K562 (cell line): ENCODE results near the gene MAN1A1. TPM values are rescaled to one million over a fixed set of nuclear protein-coding genes. Genes with fewer than 3 reads are reported as not detected.

Experiments used
- ATAC-seq: fragments of 200-7000 bp; cut with Tn5 transposase; 3 replicates; pipeline ENCODE4 v1.9.1; 2020; ENCODE audit warnings: moderate library complexity
- BruUV-seq: library from RNA; stranded (reverse); fragments of 400-500 nt; replicated peaks from 2 replicates; lab custom pipeline; 2021; lab: Mats Ljungman, UMichigan
- CTCF ChIA-PET: fragments of 300-600 bp; formaldehyde crosslinking; extraction: SDS; loops from one replicate; lab custom pipeline; 2021; ENCODE audit warnings: low intra/inter-chr PET ratio; lab: Yijun Ruan, JAX
- POLR2A ChIA-PET: fragments of 300-600, 350-650 bp; sonication (Branson Sonifier 250); formaldehyde crosslinking; extraction: SDS; loops from one replicate; lab custom pipeline; 2021; ENCODE audit warnings: antibody characterized with exemption, inconsistent platforms; lab: Yijun Ruan, JAX
- DNase-seq, 4 experiments: peaks; one replicate each; pipeline versions ENCODE4 v3.0.0 to v3.0.0-alpha.2; 2011 to 2018; ENCODE audit warnings: low spot score in 3 of 4, mixed read lengths in 3 of 4; ENCODE audit errors: extremely low read depth in 1 of 4
- FAIRE-seq: peaks from 2 replicates; lab custom pipeline; 2011; peaks lifted over from hg19 to GRCh38; lab: Jason Lieb, UNC
- H2AFZ ChIP-seq: 2 replicates; pipeline ENCODE4 v1.6.0; 2011; ENCODE audit warnings: low read depth, low read length, control low read depth, inconsistent platforms
- H3K27ac ChIP-seq: fragments of 200-600 bp; 3 replicates; pipeline ENCODE4 v1.8.0; 2011; ENCODE audit warnings: low read depth, mild to moderate bottlenecking, control low read depth, inconsistent platforms, low read length, moderate library complexity, mixed read lengths; ENCODE audit errors: extremely low read depth
- H3K27me3 ChIP-seq, 2 experiments: fragments of 300-600 bp in 1 of 2; 2 replicates in 1 of 2; 3 replicates in 1 of 2; pipeline versions ENCODE4 v1.6.0 to v1.8.0; 2011; ENCODE audit warnings: inconsistent platforms in 2 of 2, low read length in 2 of 2, mild to moderate bottlenecking in 1 of 2, mixed read lengths in 1 of 2, moderate library complexity in 1 of 2; ENCODE audit not compliant: control insufficient read depth in 2 of 2, insufficient read depth in 2 of 2
- H3K36me3 ChIP-seq: fragments of 300-600 bp; 3 replicates; pipeline ENCODE4 v1.8.0; 2011; ENCODE audit warnings: mild to moderate bottlenecking, low read length, inconsistent platforms; ENCODE audit not compliant: control insufficient read depth, insufficient read depth
- H3K4me1 ChIP-seq, 2 experiments: fragments of 200-600 bp in 1 of 2; replicated peaks in 1 of 2; 2 replicates in 1 of 2; 3 replicates in 1 of 2; pipeline versions ENCODE4 v1.5.1 to v1.8.0; 2011; ENCODE audit warnings: inconsistent platforms in 2 of 2, low read length in 2 of 2, mild to moderate bottlenecking in 1 of 2, mixed read lengths in 1 of 2, moderate library complexity in 1 of 2; ENCODE audit not compliant: control insufficient read depth in 2 of 2, insufficient read depth in 2 of 2
- H3K4me2 ChIP-seq: 2 replicates; pipeline ENCODE4 v1.6.1; 2011; ENCODE audit warnings: low read length, control low read depth, inconsistent platforms, mixed read lengths; ENCODE audit not compliant: insufficient read depth
- H3K4me3 ChIP-seq: fragments of 200-600 bp; sonication (generic), shearing (Covaris generic); 2 replicates; pipeline ENCODE4 v1.5.1; 2016; ENCODE audit warnings: control low read depth, inconsistent platforms
- H3K79me2 ChIP-seq: fragments of 200-600 bp; 3 replicates; pipeline ENCODE4 v1.8.0; 2011; ENCODE audit warnings: low read length, inconsistent platforms; ENCODE audit not compliant: control insufficient read depth, insufficient read depth
- H3K9ac ChIP-seq, 2 experiments: 2 replicates each; pipeline versions ENCODE4 v1.6.0 to v1.6.1; 2011; ENCODE audit warnings: low read depth in 2 of 2, low read length in 2 of 2, control low read depth in 1 of 2, inconsistent platforms in 1 of 2, mild to moderate bottlenecking in 1 of 2, mixed read lengths in 1 of 2; ENCODE audit not compliant: insufficient read depth in 1 of 2
- H3K9me1 ChIP-seq: one replicate; pipeline ENCODE4 v1.6.0; 2011; ENCODE audit warnings: inconsistent platforms, mild to moderate bottlenecking, low read length, moderate library complexity; ENCODE audit not compliant: control insufficient read depth, insufficient read depth
- H3K9me3 ChIP-seq: replicated peaks from 2 replicates; pipeline ENCODE4 v1.5.1; 2011; ENCODE audit warnings: low read depth, low read length, inconsistent platforms; ENCODE audit not compliant: control insufficient read depth, insufficient read depth
- H4K20me1 ChIP-seq: replicated peaks from 2 replicates; pipeline ENCODE4 v1.6.1; 2011; ENCODE audit warnings: low read length, inconsistent platforms, mixed read lengths; ENCODE audit not compliant: control insufficient read depth, insufficient read depth
- IRF1 ChIP-seq: sonication (generic); formaldehyde crosslinking; IDR thresholded peaks from 2 replicates; pipeline ENCODE4 v1.8.0; 2022; ENCODE audit warnings: missing genetic modification reagents, mild to moderate bottlenecking, borderline replicate concordance
- MXI1 ChIP-seq: IDR thresholded peaks from 2 replicates; pipeline ENCODE4 v1.6.1; 2011; ENCODE audit warnings: low read depth, mild to moderate bottlenecking, improper control_type of control experiment, low read length
- POLR2H ChIP-seq: IDR thresholded peaks from 2 replicates; pipeline ENCODE4 v1.6.1; 2016; ENCODE audit warnings: missing genetic modification characterization, low read depth, mild to moderate bottlenecking, control low read depth, missing compliant biosample characterization, moderate library complexity
- SRSF1 ChIP-seq: fragments of 200-400 bp; formaldehyde crosslinking; IDR thresholded peaks from 2 replicates; pipeline ENCODE4 v1.6.1; 2017; ENCODE audit warnings: mild to moderate bottlenecking, low read depth, low read length, moderate library complexity
- TRIM28 ChIP-seq: fragments of 450-650 bp; IDR thresholded peaks from 2 replicates; pipeline ENCODE4 v1.6.1; 2017
- WGBS: fragments of 100-300 bp; shearing (Covaris generic); methylation state at CpG from one replicate; pipeline ENCODE4 v1.1.6; 2016; ENCODE audit warnings: low coverage, mixed read lengths; ENCODE audit not compliant: insufficient coverage; ENCODE audit errors: missing lambda C conversion rate; 5-methylcytosine and 5-hydroxymethylcytosine counted together
- in situ Hi-C: fragments of 300-500 bp; cut with MboI; formaldehyde crosslinking; loops from 4 replicates; pipeline ENCODE4 v1.15.0; 2018; ENCODE audit warnings: inconsistent platforms, mixed read lengths
- intact Hi-C: fragments of 100-400 bp; cut with micrococcal nuclease; formaldehyde crosslinking; loops from 2 replicates; pipeline ENCODE4 v1.14.2; 2022
- polyA plus RNA-seq, 8 experiments: library from polyadenylated mRNA; depleted of rRNA in 4 of 8; stranded (reverse) in 5 of 8; unstranded in 3 of 8; fragments of >200 nt; fragmentation: Nextera tagmentation in 2 of 8; fragmentation: Illumina TruSeq in 1 of 8; extraction: Ambion mirVana in 2 of 8; extraction: Trizol in 1 of 8; gene quantifications; 2 replicates each; pipeline versions ENCODE4 v1.2.1 to v1.2.3, GENCODE V29; 2011 to 2014; ENCODE audit warnings: inconsistent platforms in 1 of 8, missing spikeins in 1 of 8
- total RNA-seq, 7 experiments: library from RNA; depleted of rRNA in 6 of 7; stranded (reverse); fragments of >200 nt in 6 of 7; fragmentation: Illumina TruSeq in 2 of 7; extraction: Trizol in 2 of 7; gene quantifications; 2 replicates each; pipeline versions ENCODE4 v1.2.1 to v1.2.3, GENCODE V29; 2011 to 2021; ENCODE audit warnings: low replicate concordance in 1 of 7

The MAN1A1 gene
- total and polyA plus RNA-seq, 9 of the 15 experiments (the other 6 are each of a cell fraction or from before 2014, with no cell fraction given), result 24.5 to 78.4 (median 59.7) TPM

- CTCF ChIA-PET, result no interaction called here
- ATAC-seq (no peak), FAIRE-seq (no peak), DNase-seq (no peak)
- TF ChIP-seq TRIM28 (no peak), IRF1 (no peak)
- Histone ChIP-seq H2AFZ (no peak overlapping the region), H3K4me1 (no peaks in the 10 kb centered on the region), H4K20me1 (no peaks in the 10 kb centered on the region), H3K79me2 (peaks cover 37% of the 10 kb centered on the region), H3K4me2 (no peak overlapping the region), H3K9me1 (no peaks in the 10 kb centered on the region), H3K27me3 (no peaks in the 10 kb centered on the region), H3K9ac (no peak overlapping the region), H3K27ac (no peak overlapping the region), H3K9me3 (no peaks in the 10 kb centered on the region), H3K36me3 (peaks cover 85% of the 10 kb centered on the region), H3K4me3 (no peak overlapping the region)
- POLR2A ChIA-PET, result interaction anchor here (1.2 kb wide), 1 partner anchor 9 kb away, joined by 3 read pairs; no protein-coding TSS in a partner anchor
- intact Hi-C loops, result no loop called here
- BruUV-seq, result no TSS peak
- in situ Hi-C loops, result no loop called here
- WGBS, result 100% methylated on average over 2 of the region's 2 CpGs
These were observed 142.2 kb downstream of the MAN1A1 start for GRCh38 chr6:119207327-119207726.

DNA sequence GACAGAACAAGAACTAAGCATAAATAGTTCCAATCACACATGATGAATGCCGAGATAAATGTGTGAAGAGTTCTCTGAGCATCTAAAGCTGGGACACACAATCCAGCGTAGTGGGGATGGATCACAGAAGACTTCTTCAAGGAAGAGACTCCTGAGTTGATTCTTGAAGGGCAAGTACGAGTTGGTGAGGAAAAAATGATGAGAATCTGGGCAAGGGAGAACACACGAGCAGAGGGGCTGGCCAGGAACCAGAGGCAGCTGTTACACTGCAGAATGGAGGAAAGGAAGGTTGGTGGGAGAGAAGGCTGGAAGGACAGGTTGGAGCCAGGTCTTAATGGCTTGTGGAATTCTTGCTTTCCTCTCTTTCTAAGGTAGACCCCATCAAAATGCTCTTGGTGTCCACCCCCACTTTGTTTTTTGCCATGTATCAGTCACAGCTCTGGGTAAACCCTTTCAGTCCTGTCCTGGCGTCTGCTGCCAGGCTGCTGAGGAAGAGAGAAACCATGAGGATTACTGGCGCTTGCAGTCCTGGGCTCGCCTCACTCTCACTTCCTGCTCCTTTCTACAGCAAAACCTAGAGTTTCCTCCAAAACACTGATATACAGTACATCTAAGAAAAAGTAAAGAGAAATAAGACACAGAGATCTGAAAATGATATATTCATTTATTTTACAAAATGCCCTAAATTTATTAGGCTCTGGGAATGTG lies 143.5 kb downstream of the MAN1A1 start:
- WGBS, result 83% methylated on average over 7 of the region's 7 CpGs
- H3K79me2 ChIP-seq, result peaks cover 32% of the 10 kb centered on the region; the same call in 2 of the 3 replicates
- no peak overlapping the region for H3K4me3 ChIP-seq
- no peaks in the 10 kb centered on the region for H3K27me3 ChIP-seq
- H3K4me2 ChIP-seq, result no peak overlapping the region
- H2AFZ ChIP-seq, result no peak overlapping the region
- no peaks in the 10 kb centered on the region for H4K20me1 ChIP-seq
- TF ChIP-seq MXI1, result no peak
- TF ChIP-seq POLR2H (tag), result no peak
- TF ChIP-seq SRSF1, result no peak
- no peaks in the 10 kb centered on the region for H3K9me3 ChIP-seq
- intact Hi-C loops (no loop called here), in situ Hi-C loops (no loop called here)
- FAIRE-seq (no peak), ATAC-seq (no peak; the same call in 2 of the 3 replicates), DNase-seq (no peak)
- H3K4me1 ChIP-seq, result no peaks in the 10 kb centered on the region
- BruUV-seq, result no TSS peak
- no peak overlapping the region for H3K9ac ChIP-seq
- no peak overlapping the region for H3K27ac ChIP-seq
- peaks cover 89% of the 10 kb centered on the region for H3K36me3 ChIP-seq
- H3K9me1 ChIP-seq, result no peaks in the 10 kb centered on the region
- ChIA-PET POLR2A (interaction anchor here (0.7 to 1.5 kb wide), 4 partner anchors 10 to 1754 kb away, joined by 3 to 4 read pairs (median 4); no protein-coding TSS in a partner anchor), CTCF (no interaction called here)
